ENCODE results near the gene RFX5.

DNA sequence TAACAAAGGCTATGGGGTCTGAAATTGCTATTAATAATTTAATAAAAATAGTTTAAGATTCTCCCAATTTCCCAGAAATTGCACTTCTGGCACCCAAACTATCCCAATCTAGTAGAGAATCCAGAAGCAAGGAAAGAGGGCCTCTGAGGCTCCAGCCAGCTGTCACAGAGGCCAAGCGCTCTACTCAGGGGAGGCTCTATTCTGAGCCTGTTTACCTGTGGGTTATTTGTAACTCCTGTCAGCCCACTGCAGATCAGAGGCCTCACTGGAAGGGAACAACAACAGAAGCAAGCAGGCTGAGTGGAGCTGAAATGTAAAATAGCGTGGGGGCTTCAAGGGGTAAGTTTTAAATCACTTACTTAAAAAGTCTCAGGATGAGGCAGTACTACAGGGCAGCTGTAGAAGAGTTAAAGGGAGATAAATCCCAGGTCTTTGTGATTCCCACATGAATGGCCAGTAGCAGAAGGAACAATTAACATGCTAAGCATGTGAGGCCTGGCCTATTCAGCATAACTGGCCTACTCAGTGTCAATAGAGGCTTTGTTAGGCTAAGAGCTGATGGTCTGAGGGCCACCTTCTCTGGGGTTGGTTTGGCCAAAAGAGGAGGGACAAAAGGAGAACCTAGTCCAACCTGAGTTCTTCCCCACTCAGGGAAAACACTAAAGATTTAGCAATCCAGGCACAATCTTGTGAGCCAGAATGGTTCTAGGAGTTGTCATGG is 52.1 kb downstream of the RFX5 start:
- TF ChIP-seq, protein P1, sequence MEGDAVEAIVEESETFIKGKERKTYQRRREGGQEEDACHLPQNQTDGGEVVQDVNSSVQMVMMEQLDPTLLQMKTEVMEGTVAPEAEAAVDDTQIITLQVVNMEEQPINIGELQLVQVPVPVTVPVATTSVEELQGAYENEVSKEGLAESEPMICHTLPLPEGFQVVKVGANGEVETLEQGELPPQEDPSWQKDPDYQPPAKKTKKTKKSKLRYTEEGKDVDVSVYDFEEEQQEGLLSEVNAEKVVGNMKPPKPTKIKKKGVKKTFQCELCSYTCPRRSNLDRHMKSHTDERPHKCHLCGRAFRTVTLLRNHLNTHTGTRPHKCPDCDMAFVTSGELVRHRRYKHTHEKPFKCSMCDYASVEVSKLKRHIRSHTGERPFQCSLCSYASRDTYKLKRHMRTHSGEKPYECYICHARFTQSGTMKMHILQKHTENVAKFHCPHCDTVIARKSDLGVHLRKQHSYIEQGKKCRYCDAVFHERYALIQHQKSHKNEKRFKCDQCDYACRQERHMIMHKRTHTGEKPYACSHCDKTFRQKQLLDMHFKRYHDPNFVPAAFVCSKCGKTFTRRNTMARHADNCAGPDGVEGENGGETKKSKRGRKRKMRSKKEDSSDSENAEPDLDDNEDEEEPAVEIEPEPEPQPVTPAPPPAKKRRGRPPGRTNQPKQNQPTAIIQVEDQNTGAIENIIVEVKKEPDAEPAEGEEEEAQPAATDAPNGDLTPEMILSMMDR (IDR thresholded peaks at IDR 0.05; ENCODE audit: low read length) = no peak
- no peak for TF ChIP-seq EZH2 (optimal IDR thresholded peaks at IDR 0.05; ENCODE audit: low read depth, low read length)

All from MM.1S (cell line).